Ovary (tissue), 9 donors: ENCODE data around the gene CTNND2. TPM values are rescaled to one million over a fixed set of nuclear protein-coding genes. Genes with fewer than 3 reads are reported as not detected.

Experiments
- DNase-seq, 5 donors: peaks; one replicate each; pipeline ENCODE4 v3.0.0-alpha.2; 2019 to 2020
- H3K27ac ChIP-seq, 2 donors: fragments of 200-600 bp; one replicate each; pipeline versions ENCODE4 v1.5.1 to v1.8.0; 2019 to 2022
- H3K27me3 ChIP-seq: fragments of 200-600 bp; one replicate; pipeline ENCODE4 v1.8.0; 2022
- H3K36me3 ChIP-seq: fragments of 200-600 bp; sonication (generic); one replicate; pipeline ENCODE4 v1.5.1; 2019
- H3K4me1 ChIP-seq: one replicate; pipeline ENCODE4 v1.8.1; 2013; ENCODE audit warnings: mild to moderate bottlenecking, moderate library complexity; ENCODE audit not compliant: insufficient read depth
- H3K4me3 ChIP-seq: fragments of 200-600 bp; sonication (generic); one replicate; pipeline ENCODE4 v1.5.1; 2017
- H3K9me3 ChIP-seq, 2 donors: fragments of 200-600 bp in 1 of 2; sonication (generic) in 1 of 2; one replicate each; pipeline versions ENCODE4 v1.5.1 to v1.8.1; 2013 to 2019; ENCODE audit warnings: mild to moderate bottlenecking in 1 of 2, moderate library complexity in 1 of 2
- CTCF ChIP-seq, 3 donors: fragments of 450-650 bp in 2 of 3; fragments of 200-600 bp in 1 of 3; IDR thresholded peaks; one replicate each; pipeline versions ENCODE4 v1.5.1 to v1.8.0; 2016 to 2022; ENCODE audit warnings: antibody characterized with exemption in 3 of 3, mild to moderate bottlenecking in 1 of 3
- EP300 ChIP-seq: sonication (generic); formaldehyde crosslinking; IDR thresholded peaks from one replicate; pipeline ENCODE4 v1.6.1; 2017; ENCODE audit warnings: antibody characterized with exemption
- POLR2A ChIP-seq: fragments of 450-650 bp; IDR thresholded peaks from one replicate; pipeline ENCODE4 v1.6.1; 2017; ENCODE audit warnings: antibody characterized with exemption, mild to moderate bottlenecking, moderate library complexity
- WGBS, 3 donors: extraction: QIAGEN DNeasy Blood & Tissue Kit in 1 of 3; methylation state at CpG; one replicate each; pipeline versions ENCODE4 v1.1.5 to v1.1.7; 2013 to 2017; 5-methylcytosine and 5-hydroxymethylcytosine counted together
- intact Hi-C, 4 donors: fragments of 100-400 bp; cut with DNase I; formaldehyde crosslinking; loops; one replicate each; pipeline versions ENCODE4 v1.11.0 to v1.15.1; 2022 to 2023
- polyA plus RNA-seq, 2 donors: library from polyadenylated mRNA; stranded (reverse); fragments of 200-250 nt in 1 of 2; fragments of 350-450 nt in 1 of 2; fragmentation: Illumina TruSeq in 1 of 2; extraction: RNeasy Lipid Tissue Mini Kit (QIAGEN cat#74804) in 1 of 2; gene quantifications; one replicate each; pipeline ENCODE4 v1.2.3, GENCODE V29; 2013 to 2014
- total RNA-seq, 7 donors: library from RNA; depleted of rRNA in 2 of 7; stranded (reverse); fragments of >200 nt in 2 of 7; fragmentation: NEBNext Ultra II Directional in 3 of 7; extraction: Animal tissue kit (Norgen Biotek cat#: 25700) in 3 of 7; gene quantifications; one replicate each; pipeline versions ENCODE4 v1.1.0 to v1.2.4, GENCODE V29; 2016 to 2023
- donor health status: DM: no; HTN: no; CAD: no; lungs with moderate emphysema.
- donor health status: DM: no; HTN: no; CAD: no.
- donor health status: Bipolar disorder and iron deficiency.
- donor health status: DM: yes; HTN: yes; CAD: no.
- donor health status: DM: no; HTN: no; CAD: no.
- donor health status: DM: yes; HTN: yes; CAD: no.

CTNND2 gene
- total and polyA plus RNA-seq, 9 donors, result 0.52 to 13.2 (median 2.3) TPM

- no peak for DNase-seq
- Histone ChIP-seq H3K36me3 (no peaks in the 10 kb centered on the region), H3K4me1 (peaks cover 5% of the 10 kb centered on the region), H3K27ac (no peak overlapping the region), H3K4me3 (no peak overlapping the region), H3K9me3 (no peaks in the 10 kb centered on the region), H3K27me3 (no peaks in the 10 kb centered on the region)
- intact Hi-C loops, result loop anchor here in 2 of 4 donors (10.0 kb wide), 2 partner anchors 82 to 112 kb away; no protein-coding TSS in a partner anchor
- 49 to 61% (median 52%) methylated on average over 2 of the region's 2 CpGs for WGBS, 3 donors
- TF ChIP-seq CTCF (IDR thresholded peaks at IDR 0.05) (no peak), EP300 (no peak), POLR2A (no peak)
Measured at GRCh38 chr5:11386398-11386797, 517.8 kb downstream of the CTNND2 start.

GRCh38 chr5:11385901-11386293, 518.3 kb downstream of the CTNND2 start:
- Histone ChIP-seq H3K9me3 (no peaks in the 10 kb centered on the region), H3K4me3 (no peak overlapping the region), H3K36me3 (no peaks in the 10 kb centered on the region), H3K27me3 (no peaks in the 10 kb centered on the region), H3K27ac (no peak overlapping the region), H3K4me1 (peaks cover 5% of the 10 kb centered on the region)
- DNase-seq, result no peak
- intact Hi-C loops, result loop anchor here in 2 of 4 donors (10.0 kb wide), 2 partner anchors 81 to 111 kb away; no protein-coding TSS in a partner anchor
- no peak for TF ChIP-seq CTCF (IDR thresholded peaks at IDR 0.05)
- no peak for TF ChIP-seq POLR2A
- no peak for TF ChIP-seq EP300
- WGBS, 3 donors, result 4 to 8% (median 5%) methylated on average over 3 of the region's 3 CpGs

GRCh38 chr5:11385251-11385900, 518.9 kb downstream of the CTNND2 start:
- TF ChIP-seq POLR2A (no peak), CTCF (IDR thresholded peaks at IDR 0.05) (no peak), EP300 (no peak)
- DNase-seq, result no peak
- H3K4me3 ChIP-seq, result no peak overlapping the region
- peaks cover 5% of the 10 kb centered on the region for H3K4me1 ChIP-seq
- intact Hi-C loops, result loop anchor here in 2 of 4 donors (10.0 kb wide), 2 partner anchors 81 to 111 kb away; no protein-coding TSS in a partner anchor
- no peaks in the 10 kb centered on the region for H3K27me3 ChIP-seq
- H3K36me3 ChIP-seq, result no peaks in the 10 kb centered on the region
- H3K9me3 ChIP-seq, result no peaks in the 10 kb centered on the region
- no peak overlapping the region for H3K27ac ChIP-seq
- WGBS, 3 donors, result 3% methylated on average over 33 of the region's 33 CpGs

GRCh38 chr5:11384441-11385250, 519.6 kb downstream of the CTNND2 start:
- Histone ChIP-seq H3K27me3 (no peaks in the 10 kb centered on the region), H3K9me3 (no peaks in the 10 kb centered on the region), H3K27ac (peak overlapping the region in 1 of 2 donors; percentile 23), H3K4me3 (peak overlapping the region; percentile 11), H3K4me1 (peaks cover 5% of the 10 kb centered on the region), H3K36me3 (no peaks in the 10 kb centered on the region)
- DNase-seq, result peak; percentile 20 to 58 (median 49)
- TF ChIP-seq EP300 (no peak), POLR2A (no peak), CTCF (IDR thresholded peaks at IDR 0.05) (no peak)
- intact Hi-C loops, result loop anchor here in 2 of 4 donors (10.0 kb wide), 2 partner anchors 80 to 110 kb away; no protein-coding TSS in a partner anchor
- 1 to 6% (median 2%) methylated on average over 48 to 93 of the region's 96 CpGs for WGBS, 3 donors
